ENCODE data around the gene TRPM4.
"Not testable (repeated sequence)": the region's sequence is repeated elsewhere in the genome, so short reads cannot be mapped to it uniquely, and the experiment has no call there.

DNA sequence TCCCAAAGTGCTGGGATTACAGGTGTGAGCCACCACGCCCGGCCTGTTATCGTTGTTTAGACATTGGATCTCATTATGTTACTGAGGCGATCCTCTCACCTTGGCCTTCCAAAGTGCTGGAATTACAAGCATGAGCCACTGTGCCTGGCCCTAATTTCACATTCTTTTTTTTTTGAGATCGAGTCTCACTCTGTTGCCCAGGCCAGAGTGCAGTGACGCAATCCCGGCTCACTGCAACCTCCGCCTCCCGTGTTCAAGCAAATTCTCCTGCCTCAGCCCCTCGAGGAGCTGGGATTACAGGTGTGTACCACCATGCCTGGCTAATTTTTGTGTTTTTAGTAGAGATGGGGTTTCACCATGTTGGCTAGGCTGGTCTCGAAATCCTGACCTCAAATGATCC is 34.3 kb upstream of the TRPM4 start:
- TF ChIP-seq MXI1 (IDR thresholded peaks at IDR 0.05; ENCODE audit: low read depth, low read length); EZH2 (IDR thresholded peaks at IDR 0.05; ENCODE audit: borderline replicate concordance, control insufficient read depth, low read depth, low read length); EP300 (IDR thresholded peaks at IDR 0.05; ENCODE audit: borderline replicate concordance in 1 of 2, control insufficient read depth in 1 of 2, low read depth in 2 of 2, low read length in 2 of 2); SIX5 (IDR thresholded peaks at IDR 0.05; ENCODE audit: low read depth, low read length, severe bottlenecking); JUND (IDR thresholded peaks at IDR 0.05; ENCODE audit: low read depth, low read length): not testable (repeated sequence)
